NCI-H345 (cell line): Measurements from ENCODE around the gene ZNF705A.
"Not testable (repeated sequence)": the region's sequence is repeated elsewhere in the genome, so short reads cannot be mapped to it uniquely, and the experiment has no call there.

Source experiments
- DNase-seq: peaks from one replicate; lab custom pipeline; 2025; lab: John Stamatoyannopoulos, UW

ZNF705A gene

GRCh38 chr12:8156845-8157244 lies at the start of gene ZNF705A:
ZNF705A (plus strand) TSS chr12:8157015; CDS start chr12:8172626, 15,611 bp downstream.
- DNase-seq = no peak

- peak; percentile 66 for DNase-seq
These were observed 47.9 kb upstream of the ZNF705A start for GRCh38 chr12:8108808-8109398.

GRCh38 chr12:8113117-8113516 lies 43.7 kb upstream of the ZNF705A start:
- not testable (repeated sequence) for DNase-seq

GRCh38 chr12:8120072-8120713 lies 36.6 kb upstream of the ZNF705A start:
- no peak for DNase-seq

- DNase-seq = no peak
These were observed 33.5 kb upstream of the ZNF705A start, which contains the start of gene CLEC4A for GRCh38 chr12:8123124-8123912. CLEC4A (plus strand) TSS chr12:8123617; CDS start chr12:8123879, 262 bp downstream.

GRCh38 chr12:8127138-8127537 lies 29.7 kb upstream of the ZNF705A start:
- DNase-seq = no peak

- not testable (repeated sequence) for DNase-seq
These were observed 23.0 kb upstream of the ZNF705A start for GRCh38 chr12:8133636-8134397.

- DNase-seq = not testable (repeated sequence)
These were observed 22.4 kb upstream of the ZNF705A start for GRCh38 chr12:8134398-8134930.

GRCh38 chr12:8141647-8142046 lies 15.2 kb upstream of the ZNF705A start:
- DNase-seq = not testable (repeated sequence)

GRCh38 chr12:8143261-8143660 lies 13.6 kb upstream of the ZNF705A start:
- no peak for DNase-seq

GRCh38 chr12:8145754-8146441 lies 10.9 kb upstream of the ZNF705A start:
- no peak for DNase-seq

GRCh38 chr12:8146442-8146771 lies 10.4 kb upstream of the ZNF705A start:
- no peak for DNase-seq

- no peak for DNase-seq
These were observed 2.3 kb upstream of the ZNF705A start for GRCh38 chr12:8154526-8154925.

- no peak for DNase-seq
These were observed 399 bp upstream of the ZNF705A start for GRCh38 chr12:8156416-8156815.

- no peak for DNase-seq
These were observed 826 bp downstream of the ZNF705A start for GRCh38 chr12:8157484-8158198.

GRCh38 chr12:8172911-8173310 lies 16.1 kb downstream of the ZNF705A start:
- not testable (repeated sequence) for DNase-seq

- peak; percentile 49 for DNase-seq
These were observed 23.3 kb downstream of the ZNF705A start for GRCh38 chr12:8179989-8180585.

GRCh38 chr12:8181271-8181670 lies 24.5 kb downstream of the ZNF705A start:
- DNase-seq = not testable (repeated sequence)

- DNase-seq = not testable (repeated sequence)
These were observed 26.1 kb downstream of the ZNF705A start for GRCh38 chr12:8182923-8183322.

- not testable (repeated sequence) for DNase-seq
These were observed 26.5 kb downstream of the ZNF705A start for GRCh38 chr12:8183346-8183745.
